Activated naive CD4-positive, alpha-beta T cell treated with anti-CD3 and anti-CD28 coated beads, Interleukin-2, amount 50 U/mL, for 24 hours (primary cell): ENCODE results near the gene IGFL2.
"Not testable (repeated sequence)": the region's sequence is repeated elsewhere in the genome, so short reads cannot be mapped to it uniquely, and the experiment has no call there.

Experiments
- H3K27ac Mint-ChIP-seq: one replicate; pipeline ENCODE4 v1.8.0; 2021; ENCODE audit warnings: mild to moderate bottlenecking, mixed read lengths
- H3K27me3 Mint-ChIP-seq: one replicate; pipeline ENCODE4 v1.8.0; 2021; ENCODE audit warnings: mixed read lengths
- H3K36me3 Mint-ChIP-seq: one replicate; pipeline ENCODE4 v1.8.0; 2021; ENCODE audit warnings: mixed read lengths
- H3K4me1 Mint-ChIP-seq: one replicate; pipeline ENCODE4 v1.8.0; 2021; ENCODE audit warnings: mixed read lengths
- H3K4me3 Mint-ChIP-seq: one replicate; pipeline ENCODE4 v1.8.0; 2021; ENCODE audit warnings: mild to moderate bottlenecking, mixed read lengths
- H3K9me3 Mint-ChIP-seq: one replicate; pipeline ENCODE4 v1.8.0; 2021; ENCODE audit warnings: mixed read lengths

IGFL2 gene

GRCh38 chr19:46207858-46208257 is 59.8 kb downstream of the IGFL2 start:
- peaks cover 12% of the 10 kb centered on the region for H3K4me1 Mint-ChIP-seq
- H3K9me3 Mint-ChIP-seq, H3K27me3 Mint-ChIP-seq, H3K36me3 Mint-ChIP-seq, H3K27ac Mint-ChIP-seq, H3K4me3 Mint-ChIP-seq: not testable (repeated sequence)

DNA sequence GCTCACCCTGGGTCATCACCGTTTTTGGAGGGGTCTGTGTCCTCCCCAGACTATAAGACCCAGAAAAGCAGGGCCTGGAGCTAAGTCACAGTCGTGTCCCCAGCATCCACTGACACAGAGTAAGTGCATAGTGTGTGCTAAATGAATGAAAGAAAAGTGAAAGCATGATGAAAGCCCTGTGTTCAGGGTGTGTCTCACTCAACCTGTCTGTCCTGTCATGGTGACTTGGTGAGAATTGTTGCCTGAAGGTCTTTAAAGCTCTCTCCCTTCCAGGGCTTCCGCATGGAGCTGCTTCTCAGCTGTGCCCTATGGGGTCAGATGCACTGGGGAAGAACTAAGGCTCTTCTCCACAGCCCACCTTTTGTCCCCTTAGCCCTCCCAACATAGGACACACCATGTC is 61.0 kb downstream of the IGFL2 start:
- H3K4me1 Mint-ChIP-seq: peaks cover 12% of the 10 kb centered on the region
- H3K36me3 Mint-ChIP-seq: no peaks in the 10 kb centered on the region
- no peak overlapping the region for H3K4me3 Mint-ChIP-seq
- H3K27me3 Mint-ChIP-seq: peaks cover 5% of the 10 kb centered on the region
- H3K9me3 Mint-ChIP-seq: no peaks in the 10 kb centered on the region
- H3K27ac Mint-ChIP-seq: no peak overlapping the region

GRCh38 chr19:46209472-46209871 is 61.4 kb downstream of the IGFL2 start:
- H3K27me3 Mint-ChIP-seq: peaks cover 5% of the 10 kb centered on the region
- no peak overlapping the region for H3K4me3 Mint-ChIP-seq
- H3K27ac Mint-ChIP-seq: no peak overlapping the region
- no peaks in the 10 kb centered on the region for H3K36me3 Mint-ChIP-seq
- H3K9me3 Mint-ChIP-seq: no peaks in the 10 kb centered on the region
- H3K4me1 Mint-ChIP-seq: peaks cover 12% of the 10 kb centered on the region

- no peak overlapping the region for H3K4me3 Mint-ChIP-seq
- no peak overlapping the region for H3K27ac Mint-ChIP-seq
- peaks cover 12% of the 10 kb centered on the region for H3K4me1 Mint-ChIP-seq
- H3K9me3 Mint-ChIP-seq: no peaks in the 10 kb centered on the region
- H3K36me3 Mint-ChIP-seq: no peaks in the 10 kb centered on the region
- H3K27me3 Mint-ChIP-seq: peaks cover 5% of the 10 kb centered on the region
Observed at GRCh38 chr19:46210669-46211068, 62.6 kb downstream of the IGFL2 start.
